Choroid plexus epithelial cell (primary cell): Measurements from ENCODE around the gene LARP4.

Source experiments
- DNase-seq: peaks from one replicate; pipeline ENCODE4 v3.0.0-alpha.2; 2010; ENCODE audit warnings: low read depth
- H3K4me3 ChIP-seq: 2 replicates; pipeline ENCODE4 v1.5.1; 2011; ENCODE audit warnings: low read depth, mild to moderate bottlenecking, control low read depth, low read length, moderate library complexity
- CTCF ChIP-seq: conservative IDR thresholded peaks from 2 replicates; pipeline ENCODE4 v1.5.1; 2011; ENCODE audit warnings: low read depth, mild to moderate bottlenecking, control low read depth, inconsistent platforms, low read length, moderate library complexity

The LARP4 gene

GRCh38 chr12:50528800-50529199, 128.1 kb downstream of the LARP4 start:
- no peak for TF ChIP-seq CTCF
- DNase-seq, result no peak
- no peak overlapping the region for H3K4me3 ChIP-seq

- DNase-seq, result no peak
- TF ChIP-seq CTCF, result no peak
- H3K4me3 ChIP-seq, result no peak overlapping the region
These were observed 128.7 kb downstream of the LARP4 start for GRCh38 chr12:50529345-50529744.
